Transverse colon (tissue), 4 donors: ENCODE results near the gene STX7. TPM values are rescaled to one million over a fixed set of nuclear protein-coding genes. Genes with fewer than 3 reads are reported as not detected.

Source experiments
- DNase-seq: peaks from one replicate; pipeline ENCODE4 v3.0.0-alpha.2; 2019
- H3K27ac ChIP-seq, 4 donors: fragments of 200-600 bp; sonication (generic); 2 replicates each; pipeline ENCODE4 v1.5.1; 2016 to 2018; ENCODE audit warnings: inconsistent platforms in 4 of 4
- H3K27me3 ChIP-seq: fragments of 200-600 bp; sonication (generic); 2 replicates; pipeline ENCODE4 v1.5.1; 2017; ENCODE audit warnings: inconsistent platforms
- H3K36me3 ChIP-seq, 4 donors: fragments of 200-600 bp; sonication (generic); 2 replicates each; pipeline ENCODE4 v1.5.1; 2017 to 2019; ENCODE audit warnings: inconsistent platforms in 4 of 4
- H3K4me1 ChIP-seq, 4 donors: fragments of 200-600 bp; sonication (generic); 2 replicates each; pipeline ENCODE4 v1.5.1; 2017 to 2020; ENCODE audit warnings: inconsistent platforms in 4 of 4
- H3K4me3 ChIP-seq, 4 donors: fragments of 200-600 bp; sonication (generic); 1 replicate in 1 of 4; 2 replicates in 3 of 4; pipeline versions ENCODE4 v1.5.1 to v1.6.1; 2017 to 2019; ENCODE audit warnings: inconsistent platforms in 4 of 4
- H3K9me3 ChIP-seq, 2 donors: fragments of 200-600 bp; sonication (generic); 2 replicates each; pipeline ENCODE4 v1.5.1; 2017 to 2019; ENCODE audit warnings: inconsistent platforms in 2 of 2
- EP300 ChIP-seq: sonication (generic); formaldehyde crosslinking; IDR thresholded peaks from one replicate; pipeline ENCODE4 v1.6.1; 2017; ENCODE audit warnings: antibody characterized with exemption, low read depth
- POLR2A ChIP-seq: fragments of 450-650 bp; IDR thresholded peaks from one replicate; pipeline ENCODE4 v1.6.1; 2016; ENCODE audit warnings: antibody characterized with exemption, mild to moderate bottlenecking, moderate library complexity
- POLR2AphosphoS5 ChIP-seq, 3 donors: sonication (generic); formaldehyde crosslinking; IDR thresholded peaks; one replicate each; pipeline ENCODE4 v1.6.1; 2016; ENCODE audit warnings: antibody characterized with exemption in 3 of 3
- WGBS, 2 donors: methylation state at CpG; one replicate each; pipeline ENCODE4 v1.1.5; 2018; ENCODE audit warnings: low coverage in 1 of 2; 5-methylcytosine and 5-hydroxymethylcytosine counted together
- in situ Hi-C, 4 donors: fragments of 200-750 bp; cut with MboI; loops; one replicate each; pipeline versions ENCODE4 v1.15.0 to v1.15.1; 2017; ENCODE audit warnings: low sequenced_read_pairs in 3 of 4, low pct_ligation_motif_present in 1 of 4, low pct_unique_long_range_greater_than_20kb in 1 of 4
- intact Hi-C: fragments of 100-400 bp; cut with DNase I; formaldehyde crosslinking; loops from one replicate; pipeline ENCODE4 v1.15.1; 2023; ENCODE audit warnings: low total_unique reads
- total RNA-seq, 4 donors: library from RNA; depleted of rRNA; stranded (reverse); fragments of >200 nt; gene quantifications; one replicate each; pipeline ENCODE4 v1.1.0, GENCODE V29; 2016
- TF ChIP-seq, protein P1 (sequence below), 5 experiments: fragments of 200-600 bp in 3 of 5; fragments of 450-650 bp in 2 of 5; sonication (generic) in 3 of 5; IDR thresholded peaks; 1 replicate in 2 of 5; 2 replicates in 3 of 5; pipeline ENCODE4 v1.5.1; 2016 to 2017; ENCODE audit warnings: antibody characterized with exemption in 5 of 5, inconsistent platforms in 3 of 5, mild to moderate bottlenecking in 2 of 5, moderate library complexity in 1 of 5

The STX7 gene
- total RNA-seq, 4 donors from 2014 or later, result 9.0 to 50.9 (median 40.8) TPM

DNA sequence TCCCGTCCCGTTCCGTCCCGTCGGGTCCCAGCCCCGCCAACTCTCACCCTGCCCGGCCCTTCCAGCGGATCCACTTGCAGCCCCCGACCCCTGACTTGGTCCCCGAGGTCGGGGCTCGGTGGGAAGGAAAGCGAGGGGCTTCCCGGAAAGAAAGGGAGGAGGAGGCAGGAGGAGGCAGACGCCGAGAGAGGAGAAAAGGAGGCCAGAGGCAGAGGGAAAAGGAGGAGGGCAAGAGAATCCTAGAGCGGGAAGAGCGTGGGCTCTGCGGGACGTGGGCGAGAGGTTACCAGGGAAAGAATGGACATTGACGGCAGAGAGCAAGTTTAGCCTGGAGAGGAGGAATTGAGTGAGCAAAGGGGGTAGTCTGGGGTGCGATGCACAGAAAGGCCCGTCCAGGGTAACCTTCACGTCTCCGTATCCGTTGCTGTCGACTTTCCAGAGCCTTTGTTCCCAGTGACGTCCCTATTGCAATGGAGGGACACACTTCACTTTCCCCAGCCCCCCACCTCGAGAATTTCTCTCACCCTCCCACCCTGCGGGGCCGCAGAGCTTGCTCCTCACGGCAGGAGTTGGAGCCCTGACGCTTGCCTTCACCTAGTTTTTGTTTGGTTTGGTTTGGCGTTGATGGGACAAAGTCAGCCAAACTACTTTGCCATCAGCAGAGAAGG lies 111.2 kb downstream of the STX7 start:
- no peak for DNase-seq
- H3K27ac ChIP-seq, result peak overlapping the region in 2 of 4 donors; percentile 15 to 60
- no peaks in the 10 kb centered on the region for H3K36me3 ChIP-seq
- H3K9me3 ChIP-seq, result no peaks in the 10 kb centered on the region
- WGBS, 2 donors, result 17 to 24% methylated on average over 16 to 35 of the region's 35 CpGs
- peaks cover 51% of the 10 kb centered on the region for H3K27me3 ChIP-seq
- no peak for TF ChIP-seq POLR2A
- no peak for TF ChIP-seq EP300
- no peak for TF ChIP-seq POLR2AphosphoS5 (IDR thresholded peaks at IDR 0.05)
- TF ChIP-seq, protein P1, sequence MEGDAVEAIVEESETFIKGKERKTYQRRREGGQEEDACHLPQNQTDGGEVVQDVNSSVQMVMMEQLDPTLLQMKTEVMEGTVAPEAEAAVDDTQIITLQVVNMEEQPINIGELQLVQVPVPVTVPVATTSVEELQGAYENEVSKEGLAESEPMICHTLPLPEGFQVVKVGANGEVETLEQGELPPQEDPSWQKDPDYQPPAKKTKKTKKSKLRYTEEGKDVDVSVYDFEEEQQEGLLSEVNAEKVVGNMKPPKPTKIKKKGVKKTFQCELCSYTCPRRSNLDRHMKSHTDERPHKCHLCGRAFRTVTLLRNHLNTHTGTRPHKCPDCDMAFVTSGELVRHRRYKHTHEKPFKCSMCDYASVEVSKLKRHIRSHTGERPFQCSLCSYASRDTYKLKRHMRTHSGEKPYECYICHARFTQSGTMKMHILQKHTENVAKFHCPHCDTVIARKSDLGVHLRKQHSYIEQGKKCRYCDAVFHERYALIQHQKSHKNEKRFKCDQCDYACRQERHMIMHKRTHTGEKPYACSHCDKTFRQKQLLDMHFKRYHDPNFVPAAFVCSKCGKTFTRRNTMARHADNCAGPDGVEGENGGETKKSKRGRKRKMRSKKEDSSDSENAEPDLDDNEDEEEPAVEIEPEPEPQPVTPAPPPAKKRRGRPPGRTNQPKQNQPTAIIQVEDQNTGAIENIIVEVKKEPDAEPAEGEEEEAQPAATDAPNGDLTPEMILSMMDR (IDR thresholded peaks at IDR 0.05), result no peak
- in situ Hi-C loops (no loop called here), intact Hi-C loops (no loop called here)
- peaks cover 0 to 21% (median 7%) of the 10 kb centered on the region in 4 donors for H3K4me1 ChIP-seq
- peak overlapping the region in 3 of 4 donors; percentile 49 to 73 (median 62) for H3K4me3 ChIP-seq

DNA sequence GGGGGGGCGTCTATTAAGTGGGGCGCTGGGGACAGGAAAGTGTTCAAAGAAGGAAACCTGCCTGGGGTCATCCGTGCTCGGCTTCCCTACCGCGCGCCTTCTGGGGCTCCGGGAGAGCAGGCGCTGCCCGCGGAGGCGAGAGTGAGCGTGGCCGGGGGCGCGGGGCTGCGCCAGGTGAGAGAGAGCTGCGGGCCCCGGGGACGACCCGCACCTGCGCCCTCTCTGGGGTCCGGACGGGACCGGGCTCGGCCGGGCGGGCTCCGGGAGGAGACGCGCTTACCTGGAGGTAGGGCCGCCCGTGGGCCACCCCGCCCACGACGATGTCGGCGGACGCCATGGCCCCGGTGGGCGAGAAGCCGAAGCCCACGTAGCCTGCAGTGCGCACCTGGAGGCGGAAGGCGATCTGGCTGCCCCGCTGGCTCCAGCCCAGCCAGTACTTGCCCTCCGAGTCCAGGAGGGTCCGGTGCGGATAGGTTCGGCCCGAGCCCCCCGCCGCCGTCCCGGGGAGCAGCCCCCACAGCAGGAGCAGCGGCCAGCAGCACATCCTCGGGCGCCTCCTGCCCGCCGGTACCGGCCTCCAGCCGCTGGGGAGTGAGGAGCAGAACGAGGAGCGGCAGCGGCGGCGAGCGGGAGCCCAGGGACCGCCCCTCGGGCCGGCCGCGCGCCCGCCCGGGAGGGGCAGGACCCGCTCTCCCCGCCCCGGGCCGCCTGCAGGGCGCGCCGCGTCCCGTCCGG lies 111.9 kb downstream of the STX7 start, which contains the start of gene MOXD1:
Gene MOXD1 (minus strand): TSS at position 593 of the 735 bp plus-strand sequence. CDS start 49 bp downstream, at position 544.
- in situ Hi-C loops (no loop called here), intact Hi-C loops (no loop called here)
- TF ChIP-seq EP300 (no peak), POLR2AphosphoS5 (IDR thresholded peaks at IDR 0.05) (peak; percentile 9 to 25 (median 24)), POLR2A (no peak)
- TF ChIP-seq, protein P1 (IDR thresholded peaks at IDR 0.05), result no peak
- Histone ChIP-seq H3K27me3 (peaks cover 51% of the 10 kb centered on the region), H3K4me3 (peak within 1 kb of the TSS; percentile 34 to 73 (median 56)), H3K4me1 (peaks cover 0 to 21% (median 7%) of the 10 kb centered on the region in 4 donors), H3K36me3 (no peaks in the 10 kb centered on the region), H3K9me3 (no peaks in the 10 kb centered on the region), H3K27ac (peak within 1 kb of the TSS; percentile 40 to 60 (median 56))
- DNase-seq, result peak; percentile 55
- 0% methylated on average over 59 of the region's 87 CpGs; no CpG with 5 or more reads in 1 of the 2 donors for WGBS, 2 donors

DNA sequence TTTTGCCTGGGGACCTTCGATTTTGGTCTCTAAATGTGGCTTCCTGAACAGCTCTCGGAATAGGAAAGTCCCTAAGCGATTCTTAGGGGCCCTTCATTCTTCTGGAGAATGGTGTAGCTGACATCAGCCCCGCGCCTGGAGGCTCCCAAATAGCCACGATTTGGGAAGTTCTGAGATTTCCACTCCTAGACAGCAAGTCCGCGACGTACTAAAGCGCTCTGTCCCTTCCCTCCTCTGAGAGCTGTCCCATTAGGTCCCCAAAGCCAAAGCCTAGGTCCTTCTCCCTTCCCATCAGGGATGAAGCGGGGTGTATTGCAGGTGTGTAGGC lies 112.4 kb downstream of the STX7 start:
- H3K4me3 ChIP-seq, result peak overlapping the region; percentile 34 to 73 (median 56)
- peaks cover 0 to 21% (median 7%) of the 10 kb centered on the region in 4 donors for H3K4me1 ChIP-seq
- WGBS, 2 donors, result 0 to 43% methylated on average over 1 to 11 of the region's 11 CpGs
- H3K36me3 ChIP-seq, result no peaks in the 10 kb centered on the region
- no peak for TF ChIP-seq POLR2AphosphoS5 (IDR thresholded peaks at IDR 0.05)
- TF ChIP-seq EP300, result no peak
- no peak for TF ChIP-seq POLR2A
- TF ChIP-seq, protein P1 (IDR thresholded peaks at IDR 0.05), result no peak
- peak overlapping the region; percentile 40 to 60 (median 56) for H3K27ac ChIP-seq
- in situ Hi-C loops, result no loop called here
- intact Hi-C loops, result no loop called here
- H3K27me3 ChIP-seq, result peaks cover 50% of the 10 kb centered on the region
- no peak for DNase-seq
- H3K9me3 ChIP-seq, result peaks cover 0 to 4% of the 10 kb centered on the region in 2 donors

DNA sequence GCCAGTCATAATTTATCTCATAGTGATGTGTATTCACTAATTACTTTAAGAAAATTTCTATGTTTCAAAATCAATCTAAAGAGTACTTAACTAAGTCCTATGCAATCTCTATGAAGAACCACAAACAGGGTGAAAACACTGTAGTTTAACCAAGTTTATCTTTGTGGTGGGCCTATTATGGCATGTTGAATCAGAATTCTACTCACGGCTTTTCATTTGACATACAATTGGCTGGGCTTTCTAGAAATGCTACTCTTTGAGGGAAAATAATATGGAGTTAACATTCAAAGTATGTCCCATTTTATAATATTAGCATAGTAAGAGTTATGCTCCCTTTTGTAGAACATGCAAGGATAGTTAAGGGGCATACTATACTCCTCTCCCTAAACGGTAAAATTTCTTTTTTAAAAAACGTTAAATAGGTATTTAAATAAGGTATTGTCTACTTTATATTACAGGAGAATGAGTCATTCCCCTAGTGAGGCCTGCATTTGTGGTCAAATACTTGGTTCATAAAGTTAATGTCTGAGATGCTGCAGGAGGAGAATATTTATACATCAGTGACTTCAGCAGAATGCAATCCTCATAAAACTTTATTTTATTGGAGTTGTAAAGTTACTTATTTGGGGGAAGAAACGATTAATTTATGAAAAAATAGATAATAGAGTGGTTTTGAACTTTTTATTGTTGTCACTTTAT lies 113.4 kb downstream of the STX7 start:
- Histone ChIP-seq H3K27me3 (peaks cover 42% of the 10 kb centered on the region), H3K4me3 (no peak overlapping the region), H3K4me1 (peaks cover 0 to 16% (median 7%) of the 10 kb centered on the region in 4 donors), H3K9me3 (peaks cover 9 to 11% of the 10 kb centered on the region in 2 donors), H3K36me3 (no peaks in the 10 kb centered on the region), H3K27ac (peak overlapping the region in 1 of 4 donors; percentile 56)
- TF ChIP-seq, protein P1 (IDR thresholded peaks at IDR 0.05), result no peak
- TF ChIP-seq POLR2AphosphoS5 (IDR thresholded peaks at IDR 0.05), result no peak
- TF ChIP-seq EP300, result no peak
- TF ChIP-seq POLR2A, result no peak
- intact Hi-C loops, result no loop called here
- in situ Hi-C loops, result no loop called here
- DNase-seq, result no peak
- WGBS, 2 donors, result 38 to 44% methylated on average over 4 of the region's 4 CpGs
